Activated CD4-positive, alpha-beta T cell treated with anti-CD3 and anti-CD28 coated beads, Interleukin-2, Interleukin-4, amounts not matched to agents 100 ng/mL and 50 ng/mL, durations not matched to agents 16 hours and 8 hours (primary cell): ENCODE measurements around the gene NAXE.
A peak's percentile ranks its signal among the peaks of the same experiment; 100 is the strongest.
"Not testable (repeated sequence)": the region's sequence is repeated elsewhere in the genome, so short reads cannot be mapped to it uniquely, and the experiment has no call there.

Experiments used
- DNase-seq: peaks from one replicate; pipeline ENCODE4 v3.0.0-alpha.2; 2020; ENCODE audit warnings: low spot score

Gene NAXE

GRCh38 chr1:156593661-156593989 is 2.0 kb downstream of the NAXE start:
- no peak for DNase-seq

DNA sequence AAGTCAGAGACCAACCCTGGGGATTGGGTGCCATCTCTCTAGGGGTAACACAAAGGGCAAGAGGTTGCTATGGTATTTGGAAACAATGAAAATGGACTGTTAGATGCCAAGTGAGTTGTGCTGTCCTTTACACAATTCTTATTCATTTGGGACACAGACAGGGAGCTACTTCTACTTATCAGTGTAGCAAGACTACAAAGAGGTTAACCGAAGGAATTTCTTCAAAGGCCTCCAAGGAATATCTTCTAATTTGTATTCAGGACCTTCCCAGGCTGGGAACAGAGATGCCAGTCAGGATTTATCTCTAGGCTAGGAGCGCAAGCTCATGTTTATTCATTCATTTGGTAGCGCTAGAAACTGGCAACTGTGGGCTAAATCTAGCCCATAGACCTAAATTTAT is 2.6 kb downstream of the NAXE start:
- DNase-seq = no peak

DNA sequence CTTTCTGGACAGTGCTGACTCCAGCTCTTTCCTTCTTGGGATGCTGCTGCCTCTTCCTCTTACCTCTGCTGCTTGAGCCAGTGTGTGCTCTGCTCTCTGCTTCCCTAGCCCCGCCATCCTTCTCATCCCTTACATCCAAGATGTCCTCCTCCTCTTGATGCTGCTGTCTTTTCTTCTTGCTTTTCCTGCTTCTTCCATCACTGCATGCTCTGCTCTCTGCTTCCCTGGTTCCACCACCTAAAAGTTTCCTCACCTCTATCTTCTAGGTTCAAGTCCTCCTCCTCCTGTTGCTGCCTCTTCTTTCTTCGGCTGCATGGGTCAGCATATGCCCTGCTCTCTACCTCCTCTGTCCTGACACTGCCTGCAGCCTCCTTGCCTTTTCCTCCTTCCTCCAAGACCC is 3.4 kb downstream of the NAXE start:
- no peak for DNase-seq

- no peak for DNase-seq
These were observed 4.8 kb downstream of the NAXE start for GRCh38 chr1:156596426-156596825.

DNA sequence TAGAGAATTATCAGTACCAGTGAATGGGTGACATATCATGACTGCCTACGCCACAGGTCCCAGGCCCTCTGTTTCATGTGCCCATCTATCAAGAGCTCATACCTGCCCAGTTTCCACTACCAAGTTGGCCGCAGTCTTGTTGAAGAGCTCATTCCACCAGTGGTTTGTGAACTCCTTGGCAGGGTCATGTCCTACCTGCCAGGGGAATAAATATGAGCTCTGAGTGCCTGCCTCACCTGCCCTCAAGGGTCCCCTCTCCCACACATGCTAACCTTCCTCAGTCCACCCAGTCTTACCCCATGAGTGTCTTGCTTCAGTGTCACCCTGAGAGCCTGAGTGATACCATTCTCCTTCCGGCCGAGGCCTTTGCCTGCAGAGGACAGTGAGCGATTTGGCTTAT is 6.5 kb downstream of the NAXE start:
- no peak for DNase-seq

DNA sequence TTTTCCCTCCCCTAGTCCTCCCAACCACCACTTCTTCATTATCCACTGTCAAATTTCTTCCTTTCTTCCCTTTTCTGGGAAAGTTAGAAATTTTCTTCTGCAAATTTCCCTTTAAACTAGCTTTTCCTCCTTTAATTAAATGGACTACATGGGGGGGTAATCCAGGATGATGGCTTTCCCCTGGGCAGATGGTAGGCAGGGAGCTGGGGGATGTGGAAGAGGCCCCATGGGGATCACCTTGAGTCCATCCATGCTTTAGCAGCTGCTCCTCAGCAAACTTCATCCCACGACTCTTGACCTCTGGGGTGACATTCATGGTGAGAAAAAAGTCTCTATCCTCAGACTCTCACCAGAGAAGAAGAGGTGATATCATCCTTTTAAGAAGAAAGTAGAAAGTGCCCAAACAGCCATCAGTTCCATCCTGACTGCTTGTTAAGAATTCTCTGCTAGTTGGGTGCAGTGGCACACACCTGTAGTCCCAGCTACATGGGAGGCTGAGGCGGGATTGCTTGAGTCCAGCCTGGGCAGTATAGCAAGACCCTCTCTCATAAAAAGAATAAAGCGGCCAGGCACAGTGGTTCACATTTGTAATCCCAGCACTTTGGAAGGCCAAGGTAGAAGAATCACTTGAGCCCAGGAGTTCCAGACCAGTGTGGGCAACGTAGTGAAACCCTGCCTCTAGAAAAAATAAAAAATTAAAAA is 7.3 kb downstream of the NAXE start:
- no peak for DNase-seq

DNA sequence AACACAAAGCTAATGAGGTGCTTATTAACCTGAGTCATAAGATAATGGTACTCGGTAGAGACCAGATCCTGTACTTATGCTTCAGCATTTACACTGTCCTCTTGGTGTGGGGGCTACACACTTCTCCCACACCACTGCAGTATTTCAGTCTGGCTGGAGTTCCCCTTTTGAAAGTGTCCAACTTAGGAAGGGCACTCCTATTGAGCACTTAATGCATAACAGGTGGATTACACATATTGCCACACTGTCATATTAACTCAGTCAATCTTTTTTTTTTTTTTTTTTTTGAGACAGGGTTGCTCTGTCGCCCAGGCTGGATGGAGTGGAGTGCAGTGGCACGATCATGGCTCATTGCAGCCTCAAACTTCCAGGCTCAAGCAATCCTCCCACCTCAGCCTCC is 8.2 kb downstream of the NAXE start:
- DNase-seq = peak; percentile 50

GRCh38 chr1:156600733-156601121 is 9.2 kb downstream of the NAXE start:
- DNase-seq = no peak

DNA sequence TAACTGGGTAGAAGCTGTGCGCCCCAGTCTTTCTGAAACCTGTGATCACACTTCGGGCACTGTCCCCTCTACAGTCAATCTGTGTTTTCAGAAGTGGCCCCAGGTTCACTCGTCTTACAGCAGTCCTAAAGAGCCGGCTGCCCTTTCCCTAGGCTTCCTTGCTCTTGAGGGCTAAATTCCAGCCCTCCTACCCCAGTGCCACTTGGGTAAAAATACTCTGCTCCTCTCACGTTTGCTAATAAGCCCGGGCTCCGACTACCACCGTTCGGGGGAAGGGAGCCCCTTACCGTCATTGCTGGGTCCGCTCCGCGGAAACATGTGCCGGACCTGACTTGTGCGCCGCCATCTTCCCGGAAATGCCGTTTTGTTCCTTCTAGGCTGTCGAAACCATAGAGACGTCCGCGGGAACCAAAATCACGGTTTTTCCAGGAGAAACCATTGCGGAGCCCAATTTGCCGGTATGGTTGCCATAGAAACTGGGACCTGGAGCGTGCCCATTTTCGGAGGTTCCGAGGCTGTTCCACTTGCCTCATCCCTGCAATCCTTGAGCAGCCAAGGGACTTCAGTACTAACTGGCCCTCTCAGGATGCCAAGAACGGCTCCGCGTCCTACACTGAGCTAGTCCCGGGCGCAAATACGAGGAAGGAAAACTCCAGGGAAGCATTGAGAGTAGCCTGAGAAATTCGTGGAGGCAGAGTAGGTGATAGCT is 9.7 kb downstream of the NAXE start, which contains the start of gene GPATCH4:
TSS of gene GPATCH4 (minus strand) at position 358 of the 709 bp plus-strand sequence.
- DNase-seq = peak; percentile 90

GRCh38 chr1:156601892-156602291 is 10.3 kb downstream of the NAXE start:
- no peak for DNase-seq

GRCh38 chr1:156602557-156602993 is 11.0 kb downstream of the NAXE start:
- no peak for DNase-seq

GRCh38 chr1:156607344-156607743 is 15.8 kb downstream of the NAXE start:
- not testable (repeated sequence) for DNase-seq

GRCh38 chr1:156608036-156608674 is 16.6 kb downstream of the NAXE start:
- peak; percentile 76 for DNase-seq

- peak; percentile 64 for DNase-seq
These were observed 17.4 kb downstream of the NAXE start for GRCh38 chr1:156608981-156609380.

- DNase-seq = not testable (repeated sequence)
These were observed 18.5 kb downstream of the NAXE start for GRCh38 chr1:156610072-156610471.

GRCh38 chr1:156612666-156613065 is 21.1 kb downstream of the NAXE start:
- DNase-seq = no peak

GRCh38 chr1:156615946-156616345 is 24.4 kb downstream of the NAXE start:
- no peak for DNase-seq

DNA sequence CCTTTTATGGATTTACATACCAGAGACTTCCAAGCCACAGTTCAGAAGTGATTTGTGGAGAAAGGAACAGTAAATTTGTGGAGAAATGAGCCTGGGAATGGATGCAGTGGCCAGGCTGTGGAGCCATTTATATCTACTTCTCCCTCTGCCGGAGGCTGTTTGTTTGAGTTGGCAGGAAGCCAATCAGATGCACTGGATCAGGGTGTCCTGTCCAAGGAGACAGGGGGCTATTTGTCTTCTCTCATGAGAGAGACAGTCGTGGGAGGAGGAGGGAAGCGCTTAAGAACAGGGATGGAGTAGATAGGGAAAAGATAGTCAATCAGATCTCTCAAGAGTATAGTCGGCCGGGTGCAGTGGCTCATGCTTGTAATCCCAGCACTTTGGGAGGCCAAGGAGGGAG is 24.9 kb downstream of the NAXE start:
- no peak for DNase-seq

- no peak for DNase-seq
These were observed 27.4 kb downstream of the NAXE start, which contains the start of gene HAPLN2 for GRCh38 chr1:156618853-156619581. Gene HAPLN2, plus strand, starts transcription at chr1:156619415. Its CDS starts 4,076 bp downstream, at chr1:156623491.

DNA sequence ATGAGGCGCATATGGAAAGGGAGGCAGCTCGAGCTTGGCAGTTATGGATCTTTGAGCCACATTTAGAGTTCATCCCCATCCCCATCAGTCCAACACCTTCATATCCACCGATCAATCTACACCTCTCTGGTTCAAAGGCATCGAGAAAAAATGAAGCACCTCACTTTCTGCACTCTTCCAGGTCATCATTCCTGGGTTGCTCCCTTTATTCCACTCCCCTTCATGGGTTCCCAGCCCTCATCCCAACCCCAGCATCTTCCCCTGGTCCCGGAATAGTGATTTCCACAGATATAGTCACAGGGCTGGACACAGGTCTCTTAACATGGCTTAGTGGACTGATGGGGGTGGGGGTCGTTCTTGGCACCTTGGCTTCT is 28.0 kb downstream of the NAXE start:
- DNase-seq = no peak

DNA sequence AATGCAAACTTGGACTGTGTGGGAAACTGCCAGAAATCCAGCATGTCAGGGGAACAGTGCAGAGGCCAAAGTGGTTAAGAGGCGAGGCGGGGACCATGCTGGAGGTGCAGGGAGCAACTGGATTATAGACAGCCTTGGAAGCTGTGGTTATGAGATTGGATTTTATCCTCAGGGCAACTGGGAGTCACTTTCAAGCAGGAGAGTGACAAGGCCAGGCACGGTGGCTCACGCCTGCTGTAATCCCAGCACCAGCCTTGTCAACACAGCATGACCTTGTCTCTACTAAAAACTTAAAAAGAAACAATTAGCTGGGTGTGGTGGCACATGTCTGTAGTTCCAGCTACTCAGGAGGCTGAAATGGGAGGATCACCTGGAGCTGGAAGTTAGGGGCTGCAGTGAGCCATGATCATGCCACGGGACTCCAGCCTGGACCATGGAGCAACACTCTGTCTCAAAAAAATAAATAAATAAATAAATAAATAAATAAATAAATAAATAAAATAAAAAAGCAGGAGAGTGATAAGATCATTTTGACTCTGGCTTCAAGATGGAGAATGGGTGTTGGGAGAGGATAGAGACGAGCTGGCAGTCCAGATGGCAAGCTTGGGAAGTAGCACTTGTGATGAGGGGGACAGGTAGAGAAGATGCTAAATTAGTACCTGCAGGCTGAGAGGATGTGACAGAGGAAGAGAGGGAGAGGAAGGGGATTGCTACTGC is 31.2 kb downstream of the NAXE start:
- DNase-seq = no peak
